ENCODE results near the gene PRRG2. TPM values are rescaled to one million over a fixed set of nuclear protein-coding genes. Genes with fewer than 3 reads are reported as not detected.

PRRG2 gene
- total and polyA plus RNA-seq, 4 donors, result 0.78 to 1.5 (median 0.81) TPM

DNA sequence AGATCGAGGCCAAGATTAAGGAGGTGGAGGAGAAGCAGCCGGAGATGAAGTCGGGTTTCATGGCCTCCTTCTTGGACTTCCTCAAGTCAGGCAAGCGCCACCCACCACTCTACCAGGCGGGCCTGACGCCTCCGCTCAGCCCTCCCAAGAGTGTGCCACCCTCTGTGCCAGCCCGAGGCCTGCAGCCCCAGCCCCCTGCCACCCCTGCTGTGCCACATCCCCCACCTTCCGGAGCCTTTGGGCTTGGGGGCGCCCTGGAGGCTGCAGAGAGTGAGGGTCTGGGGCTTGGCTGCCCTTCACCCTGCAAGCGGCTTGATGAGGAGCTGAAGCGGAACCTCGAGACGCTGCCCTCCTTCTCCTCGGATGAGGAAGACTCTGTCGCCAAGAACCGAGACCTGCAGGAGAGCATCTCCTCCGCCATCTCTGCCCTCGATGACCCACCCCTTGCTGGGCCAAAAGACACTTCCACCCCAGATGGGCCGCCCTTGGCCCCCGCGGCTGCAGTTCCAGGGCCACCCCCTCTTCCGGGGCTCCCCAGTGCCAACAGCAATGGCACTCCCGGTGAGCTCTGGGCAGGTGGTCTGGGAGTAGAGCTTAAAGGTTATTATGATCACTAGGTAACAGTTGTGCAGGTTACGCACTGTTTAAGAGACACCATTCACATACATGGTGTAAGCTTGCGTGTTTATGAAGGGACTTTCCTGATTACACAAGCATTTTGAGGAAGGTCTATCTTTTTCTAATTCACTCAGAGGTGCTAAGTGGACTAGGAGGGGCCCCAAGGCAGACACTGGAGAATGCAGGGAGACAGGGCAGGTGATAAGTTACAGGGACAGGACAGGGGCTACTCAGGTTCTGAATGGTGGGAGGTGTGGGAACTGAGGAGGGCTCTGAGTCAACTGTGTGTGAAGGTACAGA, 18.5 kb downstream of the PRRG2 start:
- Histone ChIP-seq H3K27me3 (ENCODE audit: control insufficient read depth, insufficient read depth, low read length) (no peaks in the 10 kb centered on the region), H3K27ac (ENCODE audit: low read depth, low read length) (no peak overlapping the region), H3K4me3 (ENCODE audit: low read depth, low read length) (no peak overlapping the region), H3K9me3 (ENCODE audit: control insufficient read depth, insufficient read depth, low read length) (no peaks in the 10 kb centered on the region), H3K4me1 (ENCODE audit: control insufficient read depth, insufficient read depth, low read length) (no peaks in the 10 kb centered on the region), H3K36me3 (ENCODE audit: control insufficient read depth, insufficient read depth, low read length) (peaks cover 98% of the 10 kb centered on the region)
- 98% methylated on average over 17 of the region's 26 CpGs for WGBS (ENCODE audit: insufficient coverage)
- no peak for DNase-seq (ENCODE audit: low read depth in 4 of 6, low spot score in 6 of 6)

DNA sequence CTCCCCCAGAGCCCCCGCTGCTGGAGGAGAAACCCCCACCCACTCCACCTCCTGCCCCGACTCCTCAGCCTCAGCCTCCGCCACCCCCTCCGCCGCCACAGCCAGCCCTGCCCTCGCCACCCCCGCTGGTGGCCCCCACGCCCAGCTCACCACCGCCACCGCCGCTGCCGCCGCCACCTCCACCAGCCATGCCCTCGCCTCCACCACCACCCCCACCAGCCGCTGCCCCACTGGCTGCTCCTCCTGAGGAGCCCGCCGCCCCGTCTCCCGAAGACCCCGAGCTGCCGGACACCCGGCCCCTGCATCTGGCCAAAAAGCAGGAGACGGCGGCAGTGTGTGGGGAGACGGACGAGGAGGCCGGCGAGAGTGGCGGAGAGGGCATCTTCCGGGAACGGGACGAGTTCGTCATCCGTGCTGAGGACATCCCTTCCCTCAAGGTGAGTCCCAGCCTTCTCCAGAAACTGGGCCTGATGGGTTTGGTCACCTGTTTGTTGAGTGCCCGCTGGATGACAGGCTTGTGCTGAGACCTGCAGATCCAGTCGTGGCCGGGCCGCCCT, 20.4 kb downstream of the PRRG2 start:
- DNase-seq (ENCODE audit: low read depth in 4 of 6, low spot score in 6 of 6), result no peak
- WGBS (ENCODE audit: insufficient coverage), result 94% methylated on average over 28 of the region's 38 CpGs
- Histone ChIP-seq H3K27me3 (ENCODE audit: control insufficient read depth, insufficient read depth, low read length) (no peaks in the 10 kb centered on the region), H3K4me3 (ENCODE audit: low read depth, low read length) (no peak overlapping the region), H3K4me1 (ENCODE audit: control insufficient read depth, insufficient read depth, low read length) (no peaks in the 10 kb centered on the region), H3K36me3 (ENCODE audit: control insufficient read depth, insufficient read depth, low read length) (peaks cover 98% of the 10 kb centered on the region), H3K9me3 (ENCODE audit: control insufficient read depth, insufficient read depth, low read length) (no peaks in the 10 kb centered on the region), H3K27ac (ENCODE audit: low read depth, low read length) (no peak overlapping the region)

DNA sequence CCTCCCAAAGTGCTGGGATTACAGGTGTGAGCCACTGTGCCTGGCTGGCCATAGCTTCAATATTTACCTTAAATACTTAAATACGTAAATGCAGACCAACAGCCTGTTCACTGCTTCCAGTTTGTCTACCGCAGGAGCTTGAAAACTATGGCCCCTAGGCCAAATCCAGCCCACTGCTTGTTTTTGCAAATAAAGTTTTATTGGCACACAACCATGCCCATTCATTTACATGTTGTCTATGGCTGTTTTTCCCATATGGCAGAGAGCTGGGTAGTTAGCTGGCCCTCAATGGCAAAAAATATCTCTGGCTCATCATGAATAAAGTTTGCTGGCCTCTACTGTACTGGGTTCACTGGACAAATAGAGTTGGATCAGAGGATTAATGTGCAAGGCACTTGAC, 21.7 kb downstream of the PRRG2 start:
- no peak overlapping the region for H3K4me3 ChIP-seq (ENCODE audit: low read depth, low read length)
- WGBS (ENCODE audit: insufficient coverage), result 95% methylated on average over 2 of the region's 2 CpGs
- DNase-seq (ENCODE audit: low read depth in 4 of 6, low spot score in 6 of 6), result no peak
- H3K27ac ChIP-seq (ENCODE audit: low read depth, low read length), result no peak overlapping the region
- H3K36me3 ChIP-seq (ENCODE audit: control insufficient read depth, insufficient read depth, low read length), result peaks cover 97% of the 10 kb centered on the region
- no peaks in the 10 kb centered on the region for H3K27me3 ChIP-seq (ENCODE audit: control insufficient read depth, insufficient read depth, low read length)
- H3K4me1 ChIP-seq (ENCODE audit: control insufficient read depth, insufficient read depth, low read length), result no peaks in the 10 kb centered on the region
- H3K9me3 ChIP-seq (ENCODE audit: control insufficient read depth, insufficient read depth, low read length), result no peaks in the 10 kb centered on the region

DNA sequence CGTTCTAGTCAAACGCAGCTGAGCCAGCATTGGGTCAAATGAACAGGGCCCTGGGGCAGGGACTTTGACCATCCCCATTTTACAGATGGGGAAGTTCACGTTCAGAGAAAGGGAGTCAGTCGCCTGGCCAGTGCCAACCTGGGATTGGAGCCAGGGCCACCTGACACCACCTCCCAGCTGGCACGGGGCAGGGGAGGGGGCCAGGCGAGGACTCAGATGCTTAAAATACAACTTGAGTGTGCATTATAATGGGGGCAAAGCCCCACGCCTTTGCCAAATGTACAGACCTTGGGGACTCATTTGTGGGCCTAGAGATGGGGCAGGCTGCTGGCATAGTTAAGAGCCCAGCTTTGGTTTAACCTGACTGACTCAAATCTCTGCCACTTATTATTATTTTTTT, 24.5 kb downstream of the PRRG2 start:
- H3K9me3 ChIP-seq (ENCODE audit: control insufficient read depth, insufficient read depth, low read length), result no peaks in the 10 kb centered on the region
- no peak overlapping the region for H3K4me3 ChIP-seq (ENCODE audit: low read depth, low read length)
- H3K4me1 ChIP-seq (ENCODE audit: control insufficient read depth, insufficient read depth, low read length), result no peaks in the 10 kb centered on the region
- no peaks in the 10 kb centered on the region for H3K27me3 ChIP-seq (ENCODE audit: control insufficient read depth, insufficient read depth, low read length)
- peaks cover 97% of the 10 kb centered on the region for H3K36me3 ChIP-seq (ENCODE audit: control insufficient read depth, insufficient read depth, low read length)
- no peak overlapping the region for H3K27ac ChIP-seq (ENCODE audit: low read depth, low read length)
- DNase-seq (ENCODE audit: low read depth in 4 of 6, low spot score in 6 of 6), result no peak
- WGBS (ENCODE audit: insufficient coverage), result 90% methylated on average over 7 of the region's 7 CpGs

DNA sequence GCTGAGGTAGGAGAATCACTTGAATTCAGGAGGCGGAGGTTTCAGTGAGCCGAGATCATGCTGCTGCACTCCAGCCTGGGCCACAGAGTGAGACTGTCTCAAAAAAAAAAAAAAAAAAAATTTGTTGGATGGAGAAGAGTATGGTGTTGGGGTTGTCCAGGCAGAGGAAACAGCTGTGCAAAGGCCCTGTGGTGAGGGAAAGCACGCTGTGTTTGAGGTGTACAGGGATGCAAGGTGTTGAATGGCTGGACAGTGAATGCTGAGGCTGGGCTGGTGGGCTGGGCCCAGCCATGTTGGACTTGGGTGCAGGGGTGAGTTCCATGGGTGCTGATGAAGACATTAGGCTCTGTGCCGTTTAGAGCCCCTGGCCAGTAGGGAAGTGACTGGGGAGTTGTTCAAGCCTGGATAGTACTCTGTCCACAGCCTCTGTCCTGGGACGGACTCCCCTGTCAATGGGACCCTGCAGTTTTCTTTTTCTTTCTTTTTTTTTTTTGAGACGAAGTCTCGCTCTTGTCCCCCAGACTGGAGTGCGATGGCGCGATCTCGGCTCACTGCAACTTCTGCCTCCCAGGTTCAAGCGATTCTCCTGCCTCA, 28.5 kb downstream of the PRRG2 start:
- Histone ChIP-seq H3K27me3 (ENCODE audit: control insufficient read depth, insufficient read depth, low read length) (no peaks in the 10 kb centered on the region), H3K36me3 (ENCODE audit: control insufficient read depth, insufficient read depth, low read length) (peaks cover 91% of the 10 kb centered on the region), H3K27ac (ENCODE audit: low read depth, low read length) (no peak overlapping the region), H3K4me3 (ENCODE audit: low read depth, low read length) (no peak overlapping the region), H3K9me3 (ENCODE audit: control insufficient read depth, insufficient read depth, low read length) (no peaks in the 10 kb centered on the region), H3K4me1 (ENCODE audit: control insufficient read depth, insufficient read depth, low read length) (no peaks in the 10 kb centered on the region)
- 97% methylated on average over 5 of the region's 12 CpGs for WGBS (ENCODE audit: insufficient coverage)
- no peak for DNase-seq (ENCODE audit: low read depth in 4 of 6, low spot score in 6 of 6)

DNA sequence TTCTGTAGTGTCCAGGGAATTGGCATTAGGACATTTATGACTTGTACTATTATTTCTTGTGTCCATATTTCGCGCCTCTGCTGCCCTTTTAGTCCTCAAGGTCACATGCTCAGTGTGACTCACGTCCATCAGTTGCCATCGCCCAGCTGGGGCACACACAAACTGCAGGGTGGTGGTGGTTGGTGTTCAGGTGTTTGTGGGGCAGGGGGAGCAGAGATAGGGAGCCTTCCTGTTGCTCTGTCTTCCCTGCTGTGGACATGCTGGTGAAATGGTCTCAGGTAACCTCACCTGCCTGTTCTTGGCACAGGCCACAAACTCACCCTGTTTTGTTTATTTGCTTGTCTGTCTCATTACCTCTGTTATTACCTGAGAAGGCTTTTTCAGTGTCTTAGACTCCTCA, 32.3 kb downstream of the PRRG2 start:
- Histone ChIP-seq H3K27me3 (ENCODE audit: control insufficient read depth, insufficient read depth, low read length) (no peaks in the 10 kb centered on the region), H3K4me1 (ENCODE audit: control insufficient read depth, insufficient read depth, low read length) (no peaks in the 10 kb centered on the region), H3K4me3 (ENCODE audit: low read depth, low read length) (no peak overlapping the region), H3K27ac (ENCODE audit: low read depth, low read length) (no peak overlapping the region), H3K36me3 (ENCODE audit: control insufficient read depth, insufficient read depth, low read length) (peaks cover 91% of the 10 kb centered on the region), H3K9me3 (ENCODE audit: control insufficient read depth, insufficient read depth, low read length) (no peaks in the 10 kb centered on the region)
- 97% methylated on average over 4 of the region's 4 CpGs for WGBS (ENCODE audit: insufficient coverage)
- no peak for DNase-seq (ENCODE audit: low read depth in 4 of 6, low spot score in 6 of 6)

DNA sequence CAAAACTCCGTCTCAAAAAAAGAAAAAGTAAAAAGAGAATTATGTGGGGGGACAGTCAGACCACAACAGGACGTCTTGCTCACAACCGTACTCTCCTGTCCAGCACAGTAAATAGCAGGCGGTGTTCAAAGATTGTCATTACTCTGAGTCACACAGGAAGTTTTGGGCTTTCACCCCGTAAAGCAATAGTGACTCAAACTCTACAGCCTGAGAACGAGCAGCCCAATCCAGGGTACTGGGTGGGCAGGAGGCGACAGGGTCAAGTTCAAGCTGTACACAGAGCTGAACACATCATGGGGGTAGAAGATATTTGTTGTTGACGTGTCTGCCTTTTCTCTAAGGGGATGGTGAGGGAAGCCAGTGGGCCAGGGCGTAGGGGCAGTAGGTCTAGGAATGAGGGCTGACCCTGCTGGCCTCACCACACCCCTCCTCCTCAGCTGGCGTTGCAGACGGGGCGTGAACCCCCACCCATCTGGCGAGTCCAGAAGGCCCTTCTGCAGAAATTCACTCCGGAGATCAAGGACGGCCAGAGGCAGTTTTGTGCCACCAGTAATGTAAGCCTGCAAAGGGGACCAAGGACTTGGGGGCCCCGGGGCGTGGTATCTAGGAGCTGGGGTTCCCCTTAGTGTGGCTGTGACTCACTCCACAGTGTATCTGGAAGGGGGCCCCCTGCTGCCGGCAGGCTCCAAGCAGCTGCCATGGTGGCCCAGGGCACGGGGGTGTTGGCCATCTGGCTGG, 33.1 kb downstream of the PRRG2 start:
- no peaks in the 10 kb centered on the region for H3K4me1 ChIP-seq (ENCODE audit: control insufficient read depth, insufficient read depth, low read length)
- H3K36me3 ChIP-seq (ENCODE audit: control insufficient read depth, insufficient read depth, low read length), result peaks cover 92% of the 10 kb centered on the region
- no peak overlapping the region for H3K27ac ChIP-seq (ENCODE audit: low read depth, low read length)
- WGBS (ENCODE audit: insufficient coverage), result 93% methylated on average over 16 of the region's 19 CpGs
- no peaks in the 10 kb centered on the region for H3K9me3 ChIP-seq (ENCODE audit: control insufficient read depth, insufficient read depth, low read length)
- no peak overlapping the region for H3K4me3 ChIP-seq (ENCODE audit: low read depth, low read length)
- no peak for DNase-seq (ENCODE audit: low read depth in 4 of 6, low spot score in 6 of 6)
- no peaks in the 10 kb centered on the region for H3K27me3 ChIP-seq (ENCODE audit: control insufficient read depth, insufficient read depth, low read length)

DNA sequence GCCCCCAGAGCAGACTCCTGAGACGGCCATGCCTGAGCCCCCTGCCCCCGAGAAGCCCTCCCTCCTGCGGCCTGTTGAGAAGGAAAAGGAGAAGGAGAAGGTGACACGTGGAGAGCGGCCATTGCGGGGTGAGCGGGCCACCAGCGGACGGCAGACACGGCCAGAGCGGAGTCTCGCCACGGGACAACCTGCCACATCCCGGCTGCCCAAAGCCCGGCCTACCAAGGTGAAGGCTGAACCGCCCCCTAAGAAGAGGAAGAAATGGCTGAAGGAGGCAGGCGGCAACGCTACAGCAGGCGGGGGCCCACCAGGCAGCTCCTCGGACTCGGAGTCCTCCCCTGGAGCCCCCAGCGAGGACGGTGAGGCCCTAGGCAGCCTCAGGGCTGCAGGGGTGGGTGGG, 34.7 kb downstream of the PRRG2 start:
- no peak for DNase-seq (ENCODE audit: low read depth in 4 of 6, low spot score in 6 of 6)
- no peaks in the 10 kb centered on the region for H3K9me3 ChIP-seq (ENCODE audit: control insufficient read depth, insufficient read depth, low read length)
- 98% methylated on average over 18 of the region's 23 CpGs for WGBS (ENCODE audit: insufficient coverage)
- peaks cover 92% of the 10 kb centered on the region for H3K36me3 ChIP-seq (ENCODE audit: control insufficient read depth, insufficient read depth, low read length)
- no peaks in the 10 kb centered on the region for H3K4me1 ChIP-seq (ENCODE audit: control insufficient read depth, insufficient read depth, low read length)
- H3K27me3 ChIP-seq (ENCODE audit: control insufficient read depth, insufficient read depth, low read length), result no peaks in the 10 kb centered on the region
- no peak overlapping the region for H3K4me3 ChIP-seq (ENCODE audit: low read depth, low read length)
- H3K27ac ChIP-seq (ENCODE audit: low read depth, low read length), result no peak overlapping the region

DNA sequence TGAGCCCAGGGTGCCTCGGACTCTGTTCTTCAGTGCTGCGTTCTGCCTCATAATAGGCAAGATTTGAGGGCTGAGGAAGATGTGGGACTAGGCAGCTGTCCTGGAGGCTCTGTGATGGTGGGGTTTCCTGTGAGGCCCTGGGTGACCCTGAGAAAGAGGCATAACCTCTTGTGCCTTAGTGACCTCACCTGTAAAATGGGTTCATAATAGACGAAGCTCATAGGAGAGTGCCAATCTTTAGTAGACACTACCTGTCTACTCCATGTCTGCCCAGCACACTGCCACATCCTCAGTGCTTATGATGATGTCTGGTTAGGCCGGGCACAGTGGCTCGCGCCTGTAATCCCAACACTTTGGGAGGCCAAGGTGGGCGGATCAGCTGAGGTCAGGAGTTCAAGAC, 35.4 kb downstream of the PRRG2 start:
- Histone ChIP-seq H3K27me3 (ENCODE audit: control insufficient read depth, insufficient read depth, low read length) (no peaks in the 10 kb centered on the region), H3K36me3 (ENCODE audit: control insufficient read depth, insufficient read depth, low read length) (peaks cover 93% of the 10 kb centered on the region), H3K4me1 (ENCODE audit: control insufficient read depth, insufficient read depth, low read length) (no peaks in the 10 kb centered on the region), H3K27ac (ENCODE audit: low read depth, low read length) (no peak overlapping the region), H3K4me3 (ENCODE audit: low read depth, low read length) (no peak overlapping the region), H3K9me3 (ENCODE audit: control insufficient read depth, insufficient read depth, low read length) (no peaks in the 10 kb centered on the region)
- 87% methylated on average over 6 of the region's 7 CpGs for WGBS (ENCODE audit: insufficient coverage)
- DNase-seq (ENCODE audit: low read depth in 4 of 6, low spot score in 6 of 6), result no peak
